ENCODE data around the gene TRIM62.

DNA sequence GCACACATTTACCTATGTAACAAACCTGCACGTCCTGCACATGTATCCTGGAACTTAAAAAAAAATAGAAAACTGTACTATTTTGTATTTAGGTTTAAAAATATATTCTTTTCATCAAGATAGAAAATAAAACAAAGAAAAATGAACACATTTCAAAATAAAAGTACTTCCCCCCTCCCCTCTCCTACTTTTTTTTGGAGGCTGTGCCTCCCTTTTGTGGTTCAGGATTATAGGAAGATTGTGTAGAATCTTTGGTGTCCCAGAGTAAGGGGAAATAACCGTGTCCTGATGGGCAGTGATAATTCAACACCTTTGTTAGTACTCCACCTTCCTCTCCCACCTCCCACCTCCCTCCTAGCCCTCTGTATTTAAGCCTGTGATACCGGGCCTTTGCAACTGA is 40.1 kb downstream of the TRIM62 start:
- TF ChIP-seq, protein P1, sequence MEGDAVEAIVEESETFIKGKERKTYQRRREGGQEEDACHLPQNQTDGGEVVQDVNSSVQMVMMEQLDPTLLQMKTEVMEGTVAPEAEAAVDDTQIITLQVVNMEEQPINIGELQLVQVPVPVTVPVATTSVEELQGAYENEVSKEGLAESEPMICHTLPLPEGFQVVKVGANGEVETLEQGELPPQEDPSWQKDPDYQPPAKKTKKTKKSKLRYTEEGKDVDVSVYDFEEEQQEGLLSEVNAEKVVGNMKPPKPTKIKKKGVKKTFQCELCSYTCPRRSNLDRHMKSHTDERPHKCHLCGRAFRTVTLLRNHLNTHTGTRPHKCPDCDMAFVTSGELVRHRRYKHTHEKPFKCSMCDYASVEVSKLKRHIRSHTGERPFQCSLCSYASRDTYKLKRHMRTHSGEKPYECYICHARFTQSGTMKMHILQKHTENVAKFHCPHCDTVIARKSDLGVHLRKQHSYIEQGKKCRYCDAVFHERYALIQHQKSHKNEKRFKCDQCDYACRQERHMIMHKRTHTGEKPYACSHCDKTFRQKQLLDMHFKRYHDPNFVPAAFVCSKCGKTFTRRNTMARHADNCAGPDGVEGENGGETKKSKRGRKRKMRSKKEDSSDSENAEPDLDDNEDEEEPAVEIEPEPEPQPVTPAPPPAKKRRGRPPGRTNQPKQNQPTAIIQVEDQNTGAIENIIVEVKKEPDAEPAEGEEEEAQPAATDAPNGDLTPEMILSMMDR (IDR thresholded peaks at IDR 0.05) = no peak
- TF ChIP-seq POLR2A (IDR thresholded peaks at IDR 0.05) = no peak

Measured in heart left ventricle (tissue), 13 donors.